LNCAP (cell line): ENCODE measurements around the gene HBS1L.

Source experiments
- TF ChIP-seq, protein P1 (sequence below): fragments of 450-650 bp; IDR thresholded peaks from 2 replicates; pipeline ENCODE4 v1.5.1; 2017; ENCODE audit warnings: mild to moderate bottlenecking

HBS1L gene

DNA sequence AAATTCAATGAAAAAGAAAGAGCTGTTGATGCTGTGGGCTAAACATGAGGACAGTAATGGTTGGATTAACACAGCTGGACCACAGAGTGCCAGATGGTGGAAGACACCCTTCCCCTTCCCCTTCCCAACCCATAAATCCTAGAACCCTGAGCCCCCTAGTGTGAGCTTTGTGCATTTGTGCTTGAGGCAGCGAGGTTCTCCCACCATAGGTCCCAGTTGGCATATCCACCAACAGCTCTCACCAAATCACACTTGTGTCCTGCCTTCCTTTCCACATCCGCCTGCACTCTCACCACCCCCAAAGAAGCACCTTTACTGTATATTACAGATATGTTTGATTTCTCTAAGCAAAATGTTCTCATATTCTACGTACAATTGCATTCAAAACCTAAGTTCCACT lies 32.8 kb upstream of the HBS1L start:
- TF ChIP-seq, protein P1, sequence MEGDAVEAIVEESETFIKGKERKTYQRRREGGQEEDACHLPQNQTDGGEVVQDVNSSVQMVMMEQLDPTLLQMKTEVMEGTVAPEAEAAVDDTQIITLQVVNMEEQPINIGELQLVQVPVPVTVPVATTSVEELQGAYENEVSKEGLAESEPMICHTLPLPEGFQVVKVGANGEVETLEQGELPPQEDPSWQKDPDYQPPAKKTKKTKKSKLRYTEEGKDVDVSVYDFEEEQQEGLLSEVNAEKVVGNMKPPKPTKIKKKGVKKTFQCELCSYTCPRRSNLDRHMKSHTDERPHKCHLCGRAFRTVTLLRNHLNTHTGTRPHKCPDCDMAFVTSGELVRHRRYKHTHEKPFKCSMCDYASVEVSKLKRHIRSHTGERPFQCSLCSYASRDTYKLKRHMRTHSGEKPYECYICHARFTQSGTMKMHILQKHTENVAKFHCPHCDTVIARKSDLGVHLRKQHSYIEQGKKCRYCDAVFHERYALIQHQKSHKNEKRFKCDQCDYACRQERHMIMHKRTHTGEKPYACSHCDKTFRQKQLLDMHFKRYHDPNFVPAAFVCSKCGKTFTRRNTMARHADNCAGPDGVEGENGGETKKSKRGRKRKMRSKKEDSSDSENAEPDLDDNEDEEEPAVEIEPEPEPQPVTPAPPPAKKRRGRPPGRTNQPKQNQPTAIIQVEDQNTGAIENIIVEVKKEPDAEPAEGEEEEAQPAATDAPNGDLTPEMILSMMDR = no peak

GRCh38 chr6:135086414-135086764 lies 31.8 kb upstream of the HBS1L start:
- TF ChIP-seq, protein P1 = no peak

DNA sequence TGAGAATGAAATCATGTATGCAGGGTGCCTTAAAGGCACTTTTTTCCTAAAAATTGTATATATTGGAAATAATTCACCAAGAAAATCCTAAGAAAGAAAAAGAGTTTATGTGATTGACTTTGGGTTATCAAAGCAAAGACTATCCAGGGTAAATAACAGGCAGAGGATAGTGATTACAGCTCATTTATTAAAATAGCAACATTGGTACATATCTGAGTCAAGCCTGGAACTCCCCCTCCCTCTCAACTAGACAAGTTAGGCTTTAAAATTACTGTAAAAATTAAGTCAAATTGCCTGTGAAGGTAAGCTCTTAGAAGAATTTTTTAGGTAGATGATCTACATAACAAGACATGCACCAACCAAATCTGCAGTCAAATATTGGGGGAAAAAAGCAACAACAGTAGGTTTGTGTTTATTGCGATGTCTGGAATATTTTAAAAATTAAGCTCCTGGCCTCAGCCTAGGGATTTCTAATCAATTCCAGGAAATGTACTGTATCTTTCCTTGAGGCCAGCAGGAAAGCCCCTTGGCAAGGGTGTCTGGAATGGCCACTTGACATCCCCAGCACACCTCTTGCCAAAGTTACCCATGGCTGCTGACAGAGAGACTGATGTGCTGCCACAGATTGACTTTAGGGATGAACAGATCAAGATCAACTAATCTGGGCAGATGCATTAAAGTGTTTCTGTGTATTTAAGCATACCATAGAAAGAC lies 31.2 kb upstream of the HBS1L start:
- TF ChIP-seq, protein P1 = no peak

- TF ChIP-seq, protein P1 = no peak
These were observed 30.3 kb upstream of the HBS1L start for GRCh38 chr6:135084916-135085269.

DNA sequence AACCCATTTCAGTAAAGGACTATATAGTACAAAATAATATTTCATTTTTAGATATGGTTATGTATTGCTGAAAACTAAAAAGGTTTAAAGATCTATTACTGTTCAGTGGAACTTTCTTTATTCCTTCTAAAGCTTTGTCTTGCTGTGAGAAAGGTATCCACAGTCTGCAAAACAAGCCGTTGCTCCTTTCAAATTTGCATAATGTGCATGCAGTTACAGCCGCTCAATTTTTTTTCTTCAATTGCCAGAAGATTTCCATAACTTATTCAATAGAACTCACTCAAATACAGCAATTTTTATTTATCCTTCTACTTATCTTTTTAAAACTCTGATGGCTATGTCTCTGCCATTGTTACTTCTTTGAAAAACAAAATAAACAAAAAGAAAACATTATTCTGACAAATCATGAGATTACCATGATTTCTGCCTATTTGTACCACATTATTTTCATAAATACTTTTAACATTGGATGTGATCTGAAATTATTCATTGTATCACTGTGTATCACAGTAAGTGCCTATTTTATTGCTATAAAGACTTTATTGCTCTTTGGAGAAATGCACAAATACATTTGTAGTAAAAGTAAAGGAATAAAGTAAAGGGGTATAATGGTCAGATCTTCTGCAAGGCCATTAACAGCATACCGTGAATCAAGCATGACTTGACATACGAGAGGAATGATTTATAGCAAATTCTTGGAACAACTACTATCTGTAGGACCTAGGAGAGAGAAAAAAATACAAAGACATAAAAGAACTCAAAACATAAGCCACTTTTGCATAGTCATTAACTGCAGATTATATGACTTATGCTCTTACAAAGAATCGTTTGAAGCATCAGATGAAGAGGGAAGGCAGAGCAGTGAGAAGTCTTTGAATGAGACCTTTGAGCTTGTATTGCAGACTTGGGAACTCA lies 29.6 kb upstream of the HBS1L start:
- TF ChIP-seq, protein P1 = no peak

GRCh38 chr6:135081966-135082365 lies 27.3 kb upstream of the HBS1L start:
- TF ChIP-seq, protein P1 = no peak

DNA sequence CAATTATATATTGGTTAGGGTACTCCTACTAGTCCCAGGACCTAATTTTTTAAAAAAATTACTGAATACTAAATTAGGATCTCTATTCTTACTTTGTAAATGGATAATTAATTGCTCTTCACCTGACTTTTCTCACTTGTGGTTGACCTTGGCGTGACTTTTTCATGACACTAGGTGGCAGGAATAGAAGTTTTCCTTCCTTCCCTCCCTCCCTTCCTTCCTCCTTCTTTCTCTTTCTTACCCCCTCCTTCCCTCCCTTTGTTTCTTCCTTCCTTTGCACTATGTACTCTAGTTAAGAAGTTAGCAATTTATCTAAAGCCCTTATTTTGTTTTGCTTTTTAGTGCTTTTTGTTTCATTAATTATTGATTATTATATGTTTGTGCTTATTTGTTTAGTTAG lies 20.4 kb upstream of the HBS1L start:
- TF ChIP-seq, protein P1 = 0 out of 2 replicates have a peak, but pooled peaks have one; percentile 25
